ENCODE measurements around the gene ST7.

The ST7 gene

GRCh38 chr7:117010375-117011133, 57.3 kb downstream of the ST7 start:
- no peak overlapping the region for H3K4me3 ChIP-seq (ENCODE audit: insufficient read length, low read depth)
- TF ChIP-seq ZNF274 (IDR thresholded peaks at IDR 0.05; ENCODE audit: low read depth, low read length), result no peak
- TF ChIP-seq SUZ12 (IDR thresholded peaks at IDR 0.05; ENCODE audit: extremely low read depth, insufficient read depth, insufficient read length), result no peak
- TF ChIP-seq YY1 (IDR thresholded peaks at IDR 0.05; ENCODE audit: insufficient read depth, insufficient read length), result no peak
- H3K9ac ChIP-seq (ENCODE audit: insufficient read length, low read depth), result no peak overlapping the region
- no peaks in the 10 kb centered on the region for H3K36me3 ChIP-seq (ENCODE audit: insufficient read depth, insufficient read length, low read length)
- no peaks in the 10 kb centered on the region for H3K9me3 ChIP-seq (ENCODE audit: insufficient read depth, low read length)
- no peak for DNase-seq (ENCODE audit: low read depth, low spot score)
- H3K27me3 ChIP-seq (ENCODE audit: insufficient read depth, insufficient read length), result no peaks in the 10 kb centered on the region
- H3K4me1 ChIP-seq (ENCODE audit: insufficient read depth, insufficient read length), result no peaks in the 10 kb centered on the region

GRCh38 chr7:117011419-117012260, 58.3 kb downstream of the ST7 start:
- DNase-seq (ENCODE audit: low read depth, low spot score), result no peak
- Histone ChIP-seq H3K4me1 (ENCODE audit: insufficient read depth, insufficient read length) (no peaks in the 10 kb centered on the region), H3K4me3 (ENCODE audit: insufficient read length, low read depth) (no peak overlapping the region), H3K27me3 (ENCODE audit: insufficient read depth, insufficient read length) (no peaks in the 10 kb centered on the region), H3K36me3 (ENCODE audit: insufficient read depth, insufficient read length, low read length) (no peaks in the 10 kb centered on the region), H3K9me3 (ENCODE audit: insufficient read depth, low read length) (no peaks in the 10 kb centered on the region), H3K9ac (ENCODE audit: insufficient read length, low read depth) (no peak overlapping the region)
- TF ChIP-seq YY1 (IDR thresholded peaks at IDR 0.05; ENCODE audit: insufficient read depth, insufficient read length), result no peak
- no peak for TF ChIP-seq SUZ12 (IDR thresholded peaks at IDR 0.05; ENCODE audit: extremely low read depth, insufficient read depth, insufficient read length)
- no peak for TF ChIP-seq ZNF274 (IDR thresholded peaks at IDR 0.05; ENCODE audit: low read depth, low read length)

- H3K9me3 ChIP-seq (ENCODE audit: insufficient read depth, low read length), result no peaks in the 10 kb centered on the region
- TF ChIP-seq ZNF274 (IDR thresholded peaks at IDR 0.05; ENCODE audit: low read depth, low read length) (no peak), YY1 (IDR thresholded peaks at IDR 0.05; ENCODE audit: insufficient read depth, insufficient read length) (no peak), SUZ12 (IDR thresholded peaks at IDR 0.05; ENCODE audit: extremely low read depth, insufficient read depth, insufficient read length) (no peak)
- H3K36me3 ChIP-seq (ENCODE audit: insufficient read depth, insufficient read length, low read length), result no peaks in the 10 kb centered on the region
- no peak overlapping the region for H3K9ac ChIP-seq (ENCODE audit: insufficient read length, low read depth)
- DNase-seq (ENCODE audit: low read depth, low spot score), result no peak
- H3K27me3 ChIP-seq (ENCODE audit: insufficient read depth, insufficient read length), result no peaks in the 10 kb centered on the region
- no peak overlapping the region for H3K4me3 ChIP-seq (ENCODE audit: insufficient read length, low read depth)
- H3K4me1 ChIP-seq (ENCODE audit: insufficient read depth, insufficient read length), result no peaks in the 10 kb centered on the region
These were observed 59.0 kb downstream of the ST7 start for GRCh38 chr7:117012284-117012683.

- no peak overlapping the region for H3K4me3 ChIP-seq (ENCODE audit: insufficient read length, low read depth)
- TF ChIP-seq YY1 (IDR thresholded peaks at IDR 0.05; ENCODE audit: insufficient read depth, insufficient read length) (no peak), SUZ12 (IDR thresholded peaks at IDR 0.05; ENCODE audit: extremely low read depth, insufficient read depth, insufficient read length) (no peak), ZNF274 (IDR thresholded peaks at IDR 0.05; ENCODE audit: low read depth, low read length) (no peak)
- DNase-seq (ENCODE audit: low read depth, low spot score), result no peak
- no peak overlapping the region for H3K9ac ChIP-seq (ENCODE audit: insufficient read length, low read depth)
- H3K9me3 ChIP-seq (ENCODE audit: insufficient read depth, low read length), result no peaks in the 10 kb centered on the region
- no peaks in the 10 kb centered on the region for H3K4me1 ChIP-seq (ENCODE audit: insufficient read depth, insufficient read length)
- no peaks in the 10 kb centered on the region for H3K27me3 ChIP-seq (ENCODE audit: insufficient read depth, insufficient read length)
- H3K36me3 ChIP-seq (ENCODE audit: insufficient read depth, insufficient read length, low read length), result no peaks in the 10 kb centered on the region
These were observed 59.4 kb downstream of the ST7 start for GRCh38 chr7:117012696-117013095.

GRCh38 chr7:117014099-117014656, 60.9 kb downstream of the ST7 start:
- Histone ChIP-seq H3K9me3 (ENCODE audit: insufficient read depth, low read length) (no peaks in the 10 kb centered on the region), H3K4me3 (ENCODE audit: insufficient read length, low read depth) (no peak overlapping the region), H3K27me3 (ENCODE audit: insufficient read depth, insufficient read length) (no peaks in the 10 kb centered on the region), H3K4me1 (ENCODE audit: insufficient read depth, insufficient read length) (no peaks in the 10 kb centered on the region), H3K9ac (ENCODE audit: insufficient read length, low read depth) (no peak overlapping the region), H3K36me3 (ENCODE audit: insufficient read depth, insufficient read length, low read length) (no peaks in the 10 kb centered on the region)
- TF ChIP-seq YY1 (IDR thresholded peaks at IDR 0.05; ENCODE audit: insufficient read depth, insufficient read length) (no peak), SUZ12 (IDR thresholded peaks at IDR 0.05; ENCODE audit: extremely low read depth, insufficient read depth, insufficient read length) (no peak), ZNF274 (IDR thresholded peaks at IDR 0.05; ENCODE audit: low read depth, low read length) (no peak)
- no peak for DNase-seq (ENCODE audit: low read depth, low spot score)

- Histone ChIP-seq H3K36me3 (ENCODE audit: insufficient read depth, insufficient read length, low read length) (no peaks in the 10 kb centered on the region), H3K9ac (ENCODE audit: insufficient read length, low read depth) (no peak overlapping the region), H3K9me3 (ENCODE audit: insufficient read depth, low read length) (no peaks in the 10 kb centered on the region), H3K4me1 (ENCODE audit: insufficient read depth, insufficient read length) (no peaks in the 10 kb centered on the region), H3K27me3 (ENCODE audit: insufficient read depth, insufficient read length) (no peaks in the 10 kb centered on the region), H3K4me3 (ENCODE audit: insufficient read length, low read depth) (no peak overlapping the region)
- TF ChIP-seq SUZ12 (IDR thresholded peaks at IDR 0.05; ENCODE audit: extremely low read depth, insufficient read depth, insufficient read length) (no peak), ZNF274 (IDR thresholded peaks at IDR 0.05; ENCODE audit: low read depth, low read length) (no peak), YY1 (IDR thresholded peaks at IDR 0.05; ENCODE audit: insufficient read depth, insufficient read length) (no peak)
- no peak for DNase-seq (ENCODE audit: low read depth, low spot score)
These were observed 61.4 kb downstream of the ST7 start for GRCh38 chr7:117014673-117015133.
